ENCODE measurements around the gene NCKAP5.

NCKAP5 gene

GRCh38 chr2:132797071-132797470 is 771.2 kb downstream of the NCKAP5 start:
- DNase-seq (ENCODE audit: low read depth), result no peak
- H3K4me3 ChIP-seq (ENCODE audit: low read depth, low read length), result no peak overlapping the region
- TF ChIP-seq, protein P1, sequence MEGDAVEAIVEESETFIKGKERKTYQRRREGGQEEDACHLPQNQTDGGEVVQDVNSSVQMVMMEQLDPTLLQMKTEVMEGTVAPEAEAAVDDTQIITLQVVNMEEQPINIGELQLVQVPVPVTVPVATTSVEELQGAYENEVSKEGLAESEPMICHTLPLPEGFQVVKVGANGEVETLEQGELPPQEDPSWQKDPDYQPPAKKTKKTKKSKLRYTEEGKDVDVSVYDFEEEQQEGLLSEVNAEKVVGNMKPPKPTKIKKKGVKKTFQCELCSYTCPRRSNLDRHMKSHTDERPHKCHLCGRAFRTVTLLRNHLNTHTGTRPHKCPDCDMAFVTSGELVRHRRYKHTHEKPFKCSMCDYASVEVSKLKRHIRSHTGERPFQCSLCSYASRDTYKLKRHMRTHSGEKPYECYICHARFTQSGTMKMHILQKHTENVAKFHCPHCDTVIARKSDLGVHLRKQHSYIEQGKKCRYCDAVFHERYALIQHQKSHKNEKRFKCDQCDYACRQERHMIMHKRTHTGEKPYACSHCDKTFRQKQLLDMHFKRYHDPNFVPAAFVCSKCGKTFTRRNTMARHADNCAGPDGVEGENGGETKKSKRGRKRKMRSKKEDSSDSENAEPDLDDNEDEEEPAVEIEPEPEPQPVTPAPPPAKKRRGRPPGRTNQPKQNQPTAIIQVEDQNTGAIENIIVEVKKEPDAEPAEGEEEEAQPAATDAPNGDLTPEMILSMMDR (IDR thresholded peaks at IDR 0.05; ENCODE audit: control insufficient read depth, extremely low read depth, insufficient read depth), result no peak

GRCh38 chr2:132795220-132795619 is 773.0 kb downstream of the NCKAP5 start:
- TF ChIP-seq, protein P1 (IDR thresholded peaks at IDR 0.05; ENCODE audit: control insufficient read depth, extremely low read depth, insufficient read depth), result no peak
- DNase-seq (ENCODE audit: low read depth), result no peak
- H3K4me3 ChIP-seq (ENCODE audit: low read depth, low read length), result no peak overlapping the region

- DNase-seq (ENCODE audit: low read depth), result no peak
- TF ChIP-seq, protein P1 (IDR thresholded peaks at IDR 0.05; ENCODE audit: control insufficient read depth, extremely low read depth, insufficient read depth), result no peak
- no peak overlapping the region for H3K4me3 ChIP-seq (ENCODE audit: low read depth, low read length)
These were observed 774.7 kb downstream of the NCKAP5 start for GRCh38 chr2:132793532-132793931.

DNA sequence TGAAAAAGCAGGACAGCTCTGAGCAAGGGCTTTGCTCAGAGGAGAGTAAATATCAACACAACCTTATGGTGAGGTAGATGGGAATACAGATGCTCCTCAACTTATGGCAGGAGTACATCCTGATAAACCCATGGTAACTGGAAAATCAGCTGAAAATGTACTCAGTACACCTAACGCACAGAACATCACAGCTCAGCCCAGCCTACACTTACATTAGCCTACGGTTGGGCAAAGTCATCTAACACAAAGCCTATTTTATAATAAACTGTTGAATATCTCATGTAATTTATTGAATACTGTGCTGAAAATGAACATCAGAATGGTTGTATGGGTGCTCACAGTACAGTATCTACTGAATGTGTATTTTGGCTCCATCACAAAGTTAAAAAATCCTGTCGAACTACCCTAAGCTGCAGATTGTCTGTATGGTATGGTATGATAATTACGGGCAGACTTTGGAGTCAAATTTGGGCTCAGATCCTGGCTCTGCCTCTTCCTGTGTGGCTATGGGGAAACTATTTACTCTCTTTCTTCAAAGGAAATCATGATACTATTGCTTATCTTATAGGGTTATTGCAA is 778.0 kb downstream of the NCKAP5 start:
- no peak for DNase-seq (ENCODE audit: low read depth)
- no peak overlapping the region for H3K4me3 ChIP-seq (ENCODE audit: low read depth, low read length)
- TF ChIP-seq, protein P1 (IDR thresholded peaks at IDR 0.05; ENCODE audit: control insufficient read depth, extremely low read depth, insufficient read depth), result no peak

- TF ChIP-seq, protein P1 (IDR thresholded peaks at IDR 0.05; ENCODE audit: control insufficient read depth, extremely low read depth, insufficient read depth), result no peak
- DNase-seq (ENCODE audit: low read depth), result no peak
- H3K4me3 ChIP-seq (ENCODE audit: low read depth, low read length), result no peak overlapping the region
These were observed 779.2 kb downstream of the NCKAP5 start for GRCh38 chr2:132789066-132789465.

- no peak for DNase-seq (ENCODE audit: low read depth)
- TF ChIP-seq, protein P1 (IDR thresholded peaks at IDR 0.05; ENCODE audit: control insufficient read depth, extremely low read depth, insufficient read depth), result no peak
- H3K4me3 ChIP-seq (ENCODE audit: low read depth, low read length), result no peak overlapping the region
These were observed 779.9 kb downstream of the NCKAP5 start for GRCh38 chr2:132788310-132788838.

GRCh38 chr2:132783883-132784282 is 784.4 kb downstream of the NCKAP5 start:
- DNase-seq (ENCODE audit: low read depth), result no peak
- TF ChIP-seq, protein P1 (IDR thresholded peaks at IDR 0.05; ENCODE audit: control insufficient read depth, extremely low read depth, insufficient read depth), result no peak

More at GRCh38 chr2:132783883-132784282, 784.4 kb downstream of the NCKAP5 start:
- H3K4me3 ChIP-seq (ENCODE audit: low read depth, low read length), result no peak overlapping the region

Data from LNCaP clone FGC (cell line).